ENCODE measurements around the gene NOX3.

The NOX3 gene

GRCh38 chr6:155408231-155408630 is 47.4 kb downstream of the NOX3 start:
- Histone ChIP-seq H3K36me3 (ENCODE audit: insufficient read depth, low read length) (no peaks in the 10 kb centered on the region), H3K4me3 (no peak overlapping the region), H3K9me3 (ENCODE audit: low read depth, low read length) (no peaks in the 10 kb centered on the region), H3K27ac (no peak overlapping the region), H3K9ac (ENCODE audit: insufficient read length) (no peak overlapping the region)
- no peak for TF ChIP-seq POLR2AphosphoS5 (IDR thresholded peaks at IDR 0.05; ENCODE audit: borderline replicate concordance, low read depth, low read length)
- no peak for TF ChIP-seq FOXP2 (optimal IDR thresholded peaks at IDR 0.05; ENCODE audit: control extremely low read depth, extremely low read length, insufficient read depth)
- no peak for TF ChIP-seq EZH2 (IDR thresholded peaks at IDR 0.05)
- DNase-seq (ENCODE audit: low read depth, low spot score) = no peak

GRCh38 chr6:155406801-155407200 is 48.8 kb downstream of the NOX3 start:
- DNase-seq (ENCODE audit: low read depth, low spot score) = no peak
- no peak overlapping the region for H3K9ac ChIP-seq (ENCODE audit: insufficient read length)
- H3K4me3 ChIP-seq = no peak overlapping the region
- TF ChIP-seq EZH2 (IDR thresholded peaks at IDR 0.05) (no peak), FOXP2 (optimal IDR thresholded peaks at IDR 0.05; ENCODE audit: control extremely low read depth, extremely low read length, insufficient read depth) (no peak), POLR2AphosphoS5 (IDR thresholded peaks at IDR 0.05; ENCODE audit: borderline replicate concordance, low read depth, low read length) (no peak)
- no peak overlapping the region for H3K27ac ChIP-seq
- H3K36me3 ChIP-seq (ENCODE audit: insufficient read depth, low read length) = no peaks in the 10 kb centered on the region
- H3K9me3 ChIP-seq (ENCODE audit: low read depth, low read length) = no peaks in the 10 kb centered on the region

GRCh38 chr6:155404937-155405336 is 50.7 kb downstream of the NOX3 start:
- H3K4me3 ChIP-seq = no peak overlapping the region
- H3K9ac ChIP-seq (ENCODE audit: insufficient read length) = no peak overlapping the region
- no peak for TF ChIP-seq FOXP2 (optimal IDR thresholded peaks at IDR 0.05; ENCODE audit: control extremely low read depth, extremely low read length, insufficient read depth)
- TF ChIP-seq POLR2AphosphoS5 (IDR thresholded peaks at IDR 0.05; ENCODE audit: borderline replicate concordance, low read depth, low read length) = no peak
- no peak for TF ChIP-seq EZH2 (IDR thresholded peaks at IDR 0.05)
- no peaks in the 10 kb centered on the region for H3K9me3 ChIP-seq (ENCODE audit: low read depth, low read length)
- H3K36me3 ChIP-seq (ENCODE audit: insufficient read depth, low read length) = no peaks in the 10 kb centered on the region
- no peak for DNase-seq (ENCODE audit: low read depth, low spot score)
- H3K27ac ChIP-seq = no peak overlapping the region

GRCh38 chr6:155402656-155403304 is 52.9 kb downstream of the NOX3 start:
- Histone ChIP-seq H3K36me3 (ENCODE audit: insufficient read depth, low read length) (no peaks in the 10 kb centered on the region), H3K9me3 (ENCODE audit: low read depth, low read length) (no peaks in the 10 kb centered on the region), H3K9ac (ENCODE audit: insufficient read length) (no peak overlapping the region), H3K4me3 (no peak overlapping the region), H3K27ac (no peak overlapping the region)
- TF ChIP-seq FOXP2 (optimal IDR thresholded peaks at IDR 0.05; ENCODE audit: control extremely low read depth, extremely low read length, insufficient read depth) = no peak
- no peak for TF ChIP-seq EZH2 (IDR thresholded peaks at IDR 0.05)
- no peak for TF ChIP-seq POLR2AphosphoS5 (IDR thresholded peaks at IDR 0.05; ENCODE audit: borderline replicate concordance, low read depth, low read length)
- no peak for DNase-seq (ENCODE audit: low read depth, low spot score)

- Histone ChIP-seq H3K9ac (ENCODE audit: insufficient read length) (no peak overlapping the region), H3K27ac (no peak overlapping the region), H3K9me3 (ENCODE audit: low read depth, low read length) (no peaks in the 10 kb centered on the region), H3K4me3 (no peak overlapping the region), H3K36me3 (ENCODE audit: insufficient read depth, low read length) (no peaks in the 10 kb centered on the region)
- DNase-seq (ENCODE audit: low read depth, low spot score) = no peak
- no peak for TF ChIP-seq EZH2 (IDR thresholded peaks at IDR 0.05)
- no peak for TF ChIP-seq POLR2AphosphoS5 (IDR thresholded peaks at IDR 0.05; ENCODE audit: borderline replicate concordance, low read depth, low read length)
- TF ChIP-seq FOXP2 (optimal IDR thresholded peaks at IDR 0.05; ENCODE audit: control extremely low read depth, extremely low read length, insufficient read depth) = no peak
Observed at GRCh38 chr6:155400654-155400965, 55.0 kb downstream of the NOX3 start.

- no peak overlapping the region for H3K4me3 ChIP-seq
- TF ChIP-seq EZH2 (IDR thresholded peaks at IDR 0.05) (no peak), FOXP2 (optimal IDR thresholded peaks at IDR 0.05; ENCODE audit: control extremely low read depth, extremely low read length, insufficient read depth) (no peak), POLR2AphosphoS5 (IDR thresholded peaks at IDR 0.05; ENCODE audit: borderline replicate concordance, low read depth, low read length) (no peak)
- no peak for DNase-seq (ENCODE audit: low read depth, low spot score)
- H3K27ac ChIP-seq = no peak overlapping the region
- H3K9ac ChIP-seq (ENCODE audit: insufficient read length) = no peak overlapping the region
- no peaks in the 10 kb centered on the region for H3K36me3 ChIP-seq (ENCODE audit: insufficient read depth, low read length)
- no peaks in the 10 kb centered on the region for H3K9me3 ChIP-seq (ENCODE audit: low read depth, low read length)
Observed at GRCh38 chr6:155399745-155400653, 55.6 kb downstream of the NOX3 start.

- no peak overlapping the region for H3K4me3 ChIP-seq
Observed at GRCh38 chr6:155399062-155399744, 56.4 kb downstream of the NOX3 start.

GRCh38 chr6:155398701-155399061 is 57.0 kb downstream of the NOX3 start:
- H3K36me3 ChIP-seq (ENCODE audit: insufficient read depth, low read length) = no peaks in the 10 kb centered on the region
- no peak overlapping the region for H3K27ac ChIP-seq
- DNase-seq (ENCODE audit: low read depth, low spot score) = no peak
- H3K9me3 ChIP-seq (ENCODE audit: low read depth, low read length) = no peaks in the 10 kb centered on the region
- TF ChIP-seq FOXP2 (optimal IDR thresholded peaks at IDR 0.05; ENCODE audit: control extremely low read depth, extremely low read length, insufficient read depth) = no peak
- no peak for TF ChIP-seq POLR2AphosphoS5 (IDR thresholded peaks at IDR 0.05; ENCODE audit: borderline replicate concordance, low read depth, low read length)
- TF ChIP-seq EZH2 (IDR thresholded peaks at IDR 0.05) = no peak
- no peak overlapping the region for H3K4me3 ChIP-seq
- no peak overlapping the region for H3K9ac ChIP-seq (ENCODE audit: insufficient read length)

More at GRCh38 chr6:155399062-155399744, 56.4 kb downstream of the NOX3 start:
- Histone ChIP-seq H3K9me3 (ENCODE audit: low read depth, low read length) (no peaks in the 10 kb centered on the region), H3K27ac (no peak overlapping the region), H3K36me3 (ENCODE audit: insufficient read depth, low read length) (no peaks in the 10 kb centered on the region), H3K9ac (ENCODE audit: insufficient read length) (no peak overlapping the region)
- TF ChIP-seq FOXP2 (optimal IDR thresholded peaks at IDR 0.05; ENCODE audit: control extremely low read depth, extremely low read length, insufficient read depth) (no peak), POLR2AphosphoS5 (IDR thresholded peaks at IDR 0.05; ENCODE audit: borderline replicate concordance, low read depth, low read length) (no peak), EZH2 (IDR thresholded peaks at IDR 0.05) (no peak)
- no peak for DNase-seq (ENCODE audit: low read depth, low spot score)
